IMR-90 (cell line): ENCODE results near the gene IL36B. TPM values are rescaled to one million over a fixed set of nuclear protein-coding genes. Genes with fewer than 3 reads are reported as not detected.

Experiments
- ATAC-seq: fragments of 200-7000 bp; cut with Tn5 transposase; 2 replicates; pipeline ENCODE4 v1.9.1; 2020; ENCODE audit warnings: low read depth, mild to moderate bottlenecking, moderate library complexity
- BruUV-seq: library from RNA; stranded (reverse); fragments of 400-500 nt; replicated peaks from 2 replicates; lab custom pipeline; 2021; lab: Mats Ljungman, UMichigan
- CTCF ChIA-PET: fragments of 300-600 bp; formaldehyde crosslinking; extraction: SDS; loops from one replicate; lab custom pipeline; 2021; ENCODE audit warnings: antibody characterized with exemption; lab: Yijun Ruan, JAX
- POLR2A ChIA-PET: fragments of 300-600 bp; sonication (Branson Sonifier 250); formaldehyde crosslinking; loops from one replicate; lab custom pipeline; 2022; ENCODE audit warnings: antibody characterized with exemption; ENCODE audit not compliant: unreplicated experiment; lab: Charles Lee
- DNase-seq: peaks from one replicate; pipeline ENCODE4 v3.0.0; 2013
- H2AFZ ChIP-seq: replicated peaks from 2 replicates; pipeline ENCODE3; 2013; ENCODE audit warnings: low read length, mild to moderate bottlenecking; ENCODE audit not compliant: poor library complexity
- H2AK5ac ChIP-seq: 2 replicates; pipeline ENCODE4 v1.6.1; 2013; ENCODE audit warnings: low read depth, low read length, inconsistent platforms
- H2AK9ac ChIP-seq: replicated peaks from 2 replicates; pipeline ENCODE3; 2013; ENCODE audit warnings: mild to moderate bottlenecking, low read depth, low read length, moderate library complexity; ENCODE audit not compliant: poor library complexity
- H2BK120ac ChIP-seq: 2 replicates; pipeline ENCODE4 v1.6.1; 2013; ENCODE audit warnings: low read depth, low read length, inconsistent platforms
- H2BK15ac ChIP-seq: 3 replicates; pipeline ENCODE4 v1.6.1; 2013; ENCODE audit warnings: low read depth, low read length, inconsistent platforms
- H2BK20ac ChIP-seq: 2 replicates; pipeline ENCODE4 v1.6.1; 2013; ENCODE audit warnings: low read depth, mild to moderate bottlenecking, inconsistent platforms, low read length, moderate library complexity
- H2BK5ac ChIP-seq: 2 replicates; pipeline ENCODE4 v1.6.1; 2013; ENCODE audit warnings: mild to moderate bottlenecking, low read depth, low read length, inconsistent platforms; ENCODE audit not compliant: poor library complexity, severe bottlenecking
- H3K14ac ChIP-seq: replicated peaks from 2 replicates; pipeline ENCODE4 v1.6.1; 2013; ENCODE audit warnings: low read depth, low read length, inconsistent platforms
- H3K18ac ChIP-seq: 2 replicates; pipeline ENCODE4 v1.6.1; 2013; ENCODE audit warnings: low read depth, low read length, control low read depth
- H3K23ac ChIP-seq: 2 replicates; pipeline ENCODE4 v1.6.1; 2013; ENCODE audit warnings: low read depth, low read length, inconsistent platforms
- H3K27ac ChIP-seq: 2 replicates; pipeline ENCODE4 v1.5.1; 2013; ENCODE audit warnings: mild to moderate bottlenecking, control low read depth, low read length; ENCODE audit not compliant: insufficient read depth
- H3K27me3 ChIP-seq: 2 replicates; pipeline ENCODE4 v1.6.1; 2013; ENCODE audit warnings: low read length; ENCODE audit not compliant: control insufficient read depth, insufficient read depth
- H3K36me3 ChIP-seq: 2 replicates; pipeline ENCODE4 v1.6.1; 2013; ENCODE audit warnings: low read length, mixed read lengths; ENCODE audit not compliant: control insufficient read depth, insufficient read depth
- H3K4ac ChIP-seq: 2 replicates; pipeline ENCODE4 v1.6.1; 2013; ENCODE audit warnings: low read depth, low read length, inconsistent platforms
- H3K4me1 ChIP-seq: 2 replicates; pipeline ENCODE4 v1.6.1; 2013; ENCODE audit warnings: low read length, mixed read lengths; ENCODE audit not compliant: control insufficient read depth, insufficient read depth
- H3K4me2 ChIP-seq: 2 replicates; pipeline ENCODE4 v1.6.1; 2013; ENCODE audit warnings: low read depth, mild to moderate bottlenecking, control low read depth, low read length, moderate library complexity
- H3K4me3 ChIP-seq: 2 replicates; pipeline ENCODE4 v1.5.1; 2013; ENCODE audit warnings: low read depth, mild to moderate bottlenecking, control low read depth, low read length, moderate library complexity; ENCODE audit not compliant: insufficient read depth
- H3K56ac ChIP-seq: 2 replicates; pipeline ENCODE4 v1.6.1; 2013; ENCODE audit warnings: low read length, inconsistent platforms; ENCODE audit not compliant: insufficient read depth; ENCODE audit errors: extremely low read depth
- H3K79me1 ChIP-seq, 2 experiments: 2 replicates each; pipeline ENCODE4 v1.6.1; 2013; ENCODE audit warnings: low read length in 2 of 2, inconsistent platforms in 1 of 2, low read depth in 1 of 2
- H3K9ac ChIP-seq: 2 replicates; pipeline ENCODE4 v1.6.1; 2013; ENCODE audit warnings: low read depth, low read length, control low read depth
- H3K9me1 ChIP-seq: 2 replicates; pipeline ENCODE4 v1.6.1; 2013; ENCODE audit warnings: low read length, inconsistent platforms; ENCODE audit not compliant: insufficient read depth
- H3K9me3 ChIP-seq: 2 replicates; pipeline ENCODE4 v1.6.1; 2013; ENCODE audit warnings: low read length; ENCODE audit not compliant: control insufficient read depth, insufficient read depth
- H4K20me1 ChIP-seq: 2 replicates; pipeline ENCODE4 v1.6.1; 2013; ENCODE audit warnings: low read length, inconsistent platforms; ENCODE audit not compliant: insufficient read depth
- H4K5ac ChIP-seq: 2 replicates; pipeline ENCODE4 v1.6.1; 2013; ENCODE audit warnings: mild to moderate bottlenecking, low read depth, low read length, control low read depth
- H4K8ac ChIP-seq, 2 experiments: 2 replicates each; pipeline ENCODE4 v1.6.1; 2013; ENCODE audit warnings: low read depth in 2 of 2, low read length in 2 of 2, control low read depth in 1 of 2, inconsistent platforms in 1 of 2
- H4K91ac ChIP-seq: 2 replicates; pipeline ENCODE4 v1.6.1; 2013; ENCODE audit warnings: low read depth, low read length, inconsistent platforms; ENCODE audit not compliant: insufficient read depth
- BHLHE40 ChIP-seq: fragments of 150-350 bp; IDR thresholded peaks from 2 replicates; pipeline ENCODE4 v1.6.1; 2016; ENCODE audit warnings: mild to moderate bottlenecking, low read depth, low read length
- CEBPB ChIP-seq: IDR thresholded peaks from 2 replicates; pipeline ENCODE4 v1.6.1; 2012; ENCODE audit warnings: low read depth, low read length, improper control_type of control experiment
- CHD1 ChIP-seq: IDR thresholded peaks from 2 replicates; pipeline ENCODE4 v1.6.1; 2012; ENCODE audit warnings: low read depth, low read length, improper control_type of control experiment
- CTCF ChIP-seq: conservative IDR thresholded peaks from 2 replicates; pipeline ENCODE4 v1.5.1; 2012; ENCODE audit warnings: mild to moderate bottlenecking, low read depth, low read length, improper control_type of control experiment
- ELK1 ChIP-seq: fragments of 150-350 bp; IDR thresholded peaks from 2 replicates; pipeline ENCODE4 v1.6.1; 2016; ENCODE audit warnings: low read depth, mild to moderate bottlenecking, low read length, moderate library complexity, borderline replicate concordance
- FOS ChIP-seq: fragments of 150-350 bp; IDR thresholded peaks from 2 replicates; pipeline ENCODE4 v1.6.1; 2016; ENCODE audit warnings: low read depth, low read length
- MAFK ChIP-seq: IDR thresholded peaks from 2 replicates; pipeline ENCODE4 v1.6.1; 2012; ENCODE audit warnings: low read depth, low read length, improper control_type of control experiment
- MAZ ChIP-seq: IDR thresholded peaks from 2 replicates; pipeline ENCODE4 v1.6.1; 2012; ENCODE audit warnings: low read depth, mild to moderate bottlenecking, low read length, improper control_type of control experiment, moderate library complexity, borderline replicate concordance
- MXI1 ChIP-seq: IDR thresholded peaks from 2 replicates; pipeline ENCODE4 v1.6.1; 2012; ENCODE audit warnings: low read depth, mild to moderate bottlenecking, low read length, moderate library complexity, borderline replicate concordance
- NFE2L2 ChIP-seq: fragments of 150-350 bp; IDR thresholded peaks from 2 replicates; pipeline ENCODE4 v1.6.1; 2016; ENCODE audit warnings: low read depth, mild to moderate bottlenecking, low read length
- POLR2A ChIP-seq: IDR thresholded peaks from 2 replicates; pipeline ENCODE4 v1.6.1; 2012; ENCODE audit warnings: mild to moderate bottlenecking, low read depth, low read length
- RAD21 ChIP-seq: IDR thresholded peaks from 2 replicates; pipeline ENCODE4 v1.6.1; 2012; ENCODE audit warnings: low read length, improper control_type of control experiment
- RFX5 ChIP-seq: IDR thresholded peaks from 2 replicates; pipeline ENCODE4 v1.8.0; 2012; ENCODE audit warnings: low read depth, mild to moderate bottlenecking, low read length, moderate library complexity
- SMC3 ChIP-seq: fragments of 150-350 bp; IDR thresholded peaks from 2 replicates; pipeline ENCODE4 v1.6.1; 2016; ENCODE audit warnings: low read depth, mild to moderate bottlenecking, antibody characterized with exemption, low read length, moderate library complexity
- USF2 ChIP-seq: fragments of 150-350 bp; IDR thresholded peaks from 2 replicates; pipeline ENCODE4 v1.6.1; 2017; ENCODE audit warnings: mild to moderate bottlenecking, antibody characterized with exemption, low read length, low read depth
- whole genome bisulfite sequencing, 2 experiments: methylation state at CpG; one replicate each; pipeline versions ENCODE4 v1.1.5 to v1.1.7; 2013; ENCODE audit warnings: missing lambda C conversion rate in 2 of 2; ENCODE audit not compliant: insufficient read length in 1 of 2; ENCODE audit errors: extremely low coverage in 2 of 2; 5-methylcytosine and 5-hydroxymethylcytosine counted together
- dilution Hi-C: fragments of 300-500 bp; cut with HindIII; formaldehyde crosslinking; loops from one replicate; pipeline ENCODE4 v1.14.3; 2018; ENCODE audit warnings: low sequenced_read_pairs; ENCODE audit not compliant: unreplicated experiment
- in situ Hi-C: fragments of 300-500 bp; cut with MboI; formaldehyde crosslinking; loops from 3 replicates; pipeline ENCODE4 v1.14.3; 2019; ENCODE audit warnings: low sequenced_read_pairs, inconsistent platforms, mixed read lengths
- intact Hi-C: fragments of 100-400 bp; cut with micrococcal nuclease; formaldehyde crosslinking; loops from 2 replicates; pipeline ENCODE4 v1.10.0; 2022
- polyA plus RNA-seq, 3 experiments: library from polyadenylated mRNA; depleted of rRNA; stranded (reverse); fragments of >200 nt; gene quantifications; 2 replicates each; pipeline ENCODE4 v1.2.3, GENCODE V29; 2012; ENCODE audit warnings: low replicate concordance in 1 of 3
- total RNA-seq: library from RNA; depleted of rRNA; stranded (reverse); fragments of >200 nt; gene quantifications from 2 replicates; pipeline ENCODE4 v1.2.3, GENCODE V29; 2012

IL36B gene
- total and polyA plus RNA-seq, 2 of the 4 experiments (the other 2 are of a cell fraction): not detected

GRCh38 chr2:113068706-113069485, 16.2 kb upstream of the IL36B start:
- Histone ChIP-seq H3K9me1 (no peaks in the 10 kb centered on the region), H3K4me2 (no peak overlapping the region), H3K4ac (no peak overlapping the region), H2BK5ac (no peak overlapping the region), H3K27ac (no peak overlapping the region), H3K4me1 (no peaks in the 10 kb centered on the region), H4K8ac (no peak overlapping the region), H2BK15ac (no peak overlapping the region), H4K91ac (no peak overlapping the region), H3K9ac (no peak overlapping the region), H3K9me3 (no peaks in the 10 kb centered on the region), H3K36me3 (no peaks in the 10 kb centered on the region), H3K23ac (no peak overlapping the region), H3K18ac (no peak overlapping the region), H3K4me3 (no peak overlapping the region), H3K79me1 (no peaks in the 10 kb centered on the region), H2BK120ac (no peak overlapping the region), H3K27me3 (peaks cover 6% of the 10 kb centered on the region), H2AK5ac (no peak overlapping the region), H4K5ac (no peak overlapping the region), H2BK20ac (no peak overlapping the region), H2AK9ac (no peak overlapping the region), H4K20me1 (no peaks in the 10 kb centered on the region), H3K56ac (no peak overlapping the region), H2AFZ (no peak overlapping the region), H3K14ac (no peak overlapping the region)
- ChIA-PET CTCF (no interaction called here), POLR2A (no interaction called here)
- dilution Hi-C loops (no loop called here), intact Hi-C loops (no loop called here), in situ Hi-C loops (no loop called here)
- no peak for TF ChIP-seq MXI1
- no peak for TF ChIP-seq ELK1
- TF ChIP-seq FOS: no peak
- TF ChIP-seq RFX5: no peak
- TF ChIP-seq RAD21: no peak
- TF ChIP-seq BHLHE40: no peak
- no peak for TF ChIP-seq CHD1
- no peak for TF ChIP-seq NFE2L2
- no peak for TF ChIP-seq USF2
- TF ChIP-seq MAFK: no peak
- no peak for TF ChIP-seq CTCF
- no peak for TF ChIP-seq POLR2A
- TF ChIP-seq CEBPB: no peak
- no peak for TF ChIP-seq SMC3
- no peak for TF ChIP-seq MAZ
- no CpG with 5 or more reads among the region's 5 CpGs for WGBS, 2 experiments
- BruUV-seq: no TSS peak
- ATAC-seq (no peak), DNase-seq (no peak)
